GM23338 (cell line): ENCODE data around the gene C2CD3.

Experiments
- CREB1 ChIP-seq: fragments of 250-450 bp; sonication (Bioruptor Pico); IDR thresholded peaks from 2 replicates; pipeline ENCODE4 v1.5.0; 2020; ENCODE audit warnings: low read depth, mild to moderate bottlenecking, moderate library complexity
- EZH2 ChIP-seq: fragments of 200-600 bp; sonication (generic); IDR thresholded peaks from one replicate; pipeline ENCODE4 v1.8.0; 2017; ENCODE audit warnings: antibody characterized with exemption, mild to moderate bottlenecking, low read depth; ENCODE audit not compliant: unreplicated experiment
- EZH2phosphoT487 ChIP-seq: fragments of 200-600 bp; sonication (generic); IDR thresholded peaks from one replicate; pipeline ENCODE4 v1.8.1; 2018; ENCODE audit warnings: antibody characterized with exemption; ENCODE audit not compliant: unreplicated experiment
- POLR2AphosphoS5 ChIP-seq: IDR thresholded peaks from 2 replicates; pipeline ENCODE4 v1.6.1; 2016; ENCODE audit warnings: antibody characterized with exemption, low read depth
- STAT1 ChIP-seq: IDR thresholded peaks from one replicate; pipeline ENCODE4 v1.6.1; 2016; ENCODE audit warnings: antibody characterized with exemption; ENCODE audit not compliant: unreplicated experiment
- ZNF331 ChIP-seq: fragments of 250-450 bp; sonication (Bioruptor Pico); IDR thresholded peaks from 2 replicates; pipeline ENCODE4 v1.5.0; 2020; ENCODE audit warnings: low read depth, mild to moderate bottlenecking, moderate library complexity
- TF ChIP-seq, protein P1 (sequence below), 2 experiments: fragments of 200-600 bp in 1 of 2; sonication (generic) in 1 of 2; conservative IDR thresholded peaks; 2 replicates each; pipeline versions ENCODE4 v1.5.1 to v1.6.1; 2016 to 2017; ENCODE audit warnings: antibody characterized with exemption in 2 of 2, low read depth in 2 of 2, mild to moderate bottlenecking in 2 of 2, moderate library complexity in 1 of 2
- TF ChIP-seq, protein P2 (sequence below): IDR thresholded peaks from 2 replicates; pipeline ENCODE4 v1.6.1; 2016; ENCODE audit warnings: antibody characterized with exemption
- TF ChIP-seq, protein P3 (sequence below): IDR thresholded peaks from one replicate; pipeline ENCODE4 v1.6.1; 2018; ENCODE audit warnings: antibody characterized with exemption; ENCODE audit not compliant: unreplicated experiment

DNA sequence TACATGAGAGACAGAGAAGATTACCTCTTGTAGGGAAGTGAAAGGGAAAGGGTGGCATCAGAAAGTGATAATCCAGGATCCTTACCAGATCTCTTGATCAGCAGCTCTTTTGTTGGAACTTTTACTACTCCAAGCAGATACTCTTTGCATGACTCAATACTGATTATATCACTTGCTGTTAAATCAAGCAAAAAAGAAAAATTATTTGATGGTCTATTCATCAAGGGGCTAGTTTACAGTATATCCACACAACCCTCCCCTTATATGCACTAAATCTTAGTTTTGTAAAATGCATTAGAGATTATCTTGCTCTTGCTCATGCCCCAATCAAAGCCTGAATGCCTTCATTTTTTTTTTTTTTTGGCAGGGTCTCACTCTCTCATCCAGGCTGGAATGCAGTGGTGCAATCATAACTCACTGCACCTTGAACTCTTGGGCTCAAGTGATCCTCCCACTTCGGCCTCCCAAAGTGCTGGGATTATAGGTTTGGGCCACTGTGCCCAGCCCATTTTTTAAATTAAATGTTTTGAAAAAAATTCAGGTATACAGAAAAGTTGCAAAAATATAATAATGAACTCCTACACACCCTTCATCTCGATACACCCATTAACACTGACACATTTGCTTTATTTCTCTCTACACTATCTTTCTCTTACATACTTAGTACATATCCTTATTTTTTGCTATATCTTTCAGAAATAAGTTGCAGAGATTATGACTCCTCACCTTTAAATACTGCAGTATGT is 85.8 kb downstream of the C2CD3 start:
- no peak for TF ChIP-seq STAT1
- TF ChIP-seq, protein P1, sequence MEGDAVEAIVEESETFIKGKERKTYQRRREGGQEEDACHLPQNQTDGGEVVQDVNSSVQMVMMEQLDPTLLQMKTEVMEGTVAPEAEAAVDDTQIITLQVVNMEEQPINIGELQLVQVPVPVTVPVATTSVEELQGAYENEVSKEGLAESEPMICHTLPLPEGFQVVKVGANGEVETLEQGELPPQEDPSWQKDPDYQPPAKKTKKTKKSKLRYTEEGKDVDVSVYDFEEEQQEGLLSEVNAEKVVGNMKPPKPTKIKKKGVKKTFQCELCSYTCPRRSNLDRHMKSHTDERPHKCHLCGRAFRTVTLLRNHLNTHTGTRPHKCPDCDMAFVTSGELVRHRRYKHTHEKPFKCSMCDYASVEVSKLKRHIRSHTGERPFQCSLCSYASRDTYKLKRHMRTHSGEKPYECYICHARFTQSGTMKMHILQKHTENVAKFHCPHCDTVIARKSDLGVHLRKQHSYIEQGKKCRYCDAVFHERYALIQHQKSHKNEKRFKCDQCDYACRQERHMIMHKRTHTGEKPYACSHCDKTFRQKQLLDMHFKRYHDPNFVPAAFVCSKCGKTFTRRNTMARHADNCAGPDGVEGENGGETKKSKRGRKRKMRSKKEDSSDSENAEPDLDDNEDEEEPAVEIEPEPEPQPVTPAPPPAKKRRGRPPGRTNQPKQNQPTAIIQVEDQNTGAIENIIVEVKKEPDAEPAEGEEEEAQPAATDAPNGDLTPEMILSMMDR (conservative IDR thresholded peaks at IDR 0.05; ENCODE audit: low read depth in 2 of 2) = no peak
- TF ChIP-seq ZNF331 (CRISPR knock-in tag) = no peak
- TF ChIP-seq EZH2 = no peak
- TF ChIP-seq EZH2phosphoT487 = no peak
- TF ChIP-seq CREB1 (CRISPR knock-in tag) = no peak
- TF ChIP-seq POLR2AphosphoS5 = no peak
- TF ChIP-seq, protein P2, sequence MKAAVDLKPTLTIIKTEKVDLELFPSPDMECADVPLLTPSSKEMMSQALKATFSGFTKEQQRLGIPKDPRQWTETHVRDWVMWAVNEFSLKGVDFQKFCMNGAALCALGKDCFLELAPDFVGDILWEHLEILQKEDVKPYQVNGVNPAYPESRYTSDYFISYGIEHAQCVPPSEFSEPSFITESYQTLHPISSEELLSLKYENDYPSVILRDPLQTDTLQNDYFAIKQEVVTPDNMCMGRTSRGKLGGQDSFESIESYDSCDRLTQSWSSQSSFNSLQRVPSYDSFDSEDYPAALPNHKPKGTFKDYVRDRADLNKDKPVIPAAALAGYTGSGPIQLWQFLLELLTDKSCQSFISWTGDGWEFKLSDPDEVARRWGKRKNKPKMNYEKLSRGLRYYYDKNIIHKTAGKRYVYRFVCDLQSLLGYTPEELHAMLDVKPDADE = no peak
- TF ChIP-seq, protein P3, sequence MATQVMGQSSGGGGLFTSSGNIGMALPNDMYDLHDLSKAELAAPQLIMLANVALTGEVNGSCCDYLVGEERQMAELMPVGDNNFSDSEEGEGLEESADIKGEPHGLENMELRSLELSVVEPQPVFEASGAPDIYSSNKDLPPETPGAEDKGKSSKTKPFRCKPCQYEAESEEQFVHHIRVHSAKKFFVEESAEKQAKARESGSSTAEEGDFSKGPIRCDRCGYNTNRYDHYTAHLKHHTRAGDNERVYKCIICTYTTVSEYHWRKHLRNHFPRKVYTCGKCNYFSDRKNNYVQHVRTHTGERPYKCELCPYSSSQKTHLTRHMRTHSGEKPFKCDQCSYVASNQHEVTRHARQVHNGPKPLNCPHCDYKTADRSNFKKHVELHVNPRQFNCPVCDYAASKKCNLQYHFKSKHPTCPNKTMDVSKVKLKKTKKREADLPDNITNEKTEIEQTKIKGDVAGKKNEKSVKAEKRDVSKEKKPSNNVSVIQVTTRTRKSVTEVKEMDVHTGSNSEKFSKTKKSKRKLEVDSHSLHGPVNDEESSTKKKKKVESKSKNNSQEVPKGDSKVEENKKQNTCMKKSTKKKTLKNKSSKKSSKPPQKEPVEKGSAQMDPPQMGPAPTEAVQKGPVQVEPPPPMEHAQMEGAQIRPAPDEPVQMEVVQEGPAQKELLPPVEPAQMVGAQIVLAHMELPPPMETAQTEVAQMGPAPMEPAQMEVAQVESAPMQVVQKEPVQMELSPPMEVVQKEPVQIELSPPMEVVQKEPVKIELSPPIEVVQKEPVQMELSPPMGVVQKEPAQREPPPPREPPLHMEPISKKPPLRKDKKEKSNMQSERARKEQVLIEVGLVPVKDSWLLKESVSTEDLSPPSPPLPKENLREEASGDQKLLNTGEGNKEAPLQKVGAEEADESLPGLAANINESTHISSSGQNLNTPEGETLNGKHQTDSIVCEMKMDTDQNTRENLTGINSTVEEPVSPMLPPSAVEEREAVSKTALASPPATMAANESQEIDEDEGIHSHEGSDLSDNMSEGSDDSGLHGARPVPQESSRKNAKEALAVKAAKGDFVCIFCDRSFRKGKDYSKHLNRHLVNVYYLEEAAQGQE = no peak
